Neural progenitor cell (in vitro differentiated cells): Measurements from ENCODE around the gene SLC6A5. TPM values are rescaled to one million over a fixed set of nuclear protein-coding genes. Genes with fewer than 3 reads are reported as not detected.
"Not testable (repeated sequence)": the region's sequence is repeated elsewhere in the genome, so short reads cannot be mapped to it uniquely, and the experiment has no call there.

ENCODE experiments used
- DNase-seq: peaks from one replicate; pipeline ENCODE4 v3.0.0-alpha.2; 2016; ENCODE audit warnings: low spot score
- H2AFZ ChIP-seq: fragments of 200-600 bp; sonication (generic); replicated peaks from 2 replicates; pipeline ENCODE4 v1.6.1; 2016; ENCODE audit warnings: antibody characterized with exemption
- H3F3A ChIP-seq: fragments of 200-600 bp; sonication (generic); 2 replicates; pipeline ENCODE4 v1.6.1; 2016; ENCODE audit warnings: antibody characterized with exemption, low read depth
- H3K27ac ChIP-seq: fragments of 200-600 bp; sonication (generic); 2 replicates; pipeline ENCODE4 v1.5.1; 2016; ENCODE audit warnings: mild to moderate bottlenecking
- H3K27me3 ChIP-seq: fragments of 200-600 bp; sonication (generic); 2 replicates; pipeline ENCODE4 v1.6.1; 2016; ENCODE audit warnings: mild to moderate bottlenecking, moderate library complexity
- H3K36me3 ChIP-seq: fragments of 200-600 bp; sonication (generic); 2 replicates; pipeline ENCODE4 v1.5.1; 2016
- H3K4me1 ChIP-seq: fragments of 200-600 bp; sonication (generic); 2 replicates; pipeline ENCODE4 v1.6.1; 2016; ENCODE audit warnings: mixed run types
- H3K4me2 ChIP-seq: fragments of 200-600 bp; sonication (generic); 2 replicates; pipeline ENCODE4 v1.6.1; 2016
- H3K4me3 ChIP-seq: fragments of 200-600 bp; sonication (generic); 2 replicates; pipeline ENCODE4 v1.5.1; 2016
- H3K79me2 ChIP-seq: fragments of 200-600 bp; sonication (generic); 2 replicates; pipeline ENCODE4 v1.6.1; 2016; ENCODE audit warnings: low read depth
- H3K9ac ChIP-seq: fragments of 200-600 bp; sonication (generic); 2 replicates; pipeline ENCODE4 v1.6.1; 2016
- H3K9me3 ChIP-seq: fragments of 200-600 bp; sonication (generic); 2 replicates; pipeline ENCODE4 v1.5.1; 2016; ENCODE audit warnings: low read depth
- H4K20me1 ChIP-seq: fragments of 200-600 bp; sonication (generic); 2 replicates; pipeline ENCODE4 v1.6.1; 2016; ENCODE audit warnings: low read depth
- H3K27ac Mint-ChIP-seq: 3 replicates; pipeline ENCODE4 v1.8.0; 2021; ENCODE audit warnings: mixed read lengths
- H3K27me3 Mint-ChIP-seq: 2 replicates; pipeline ENCODE4 v1.8.0; 2022; ENCODE audit warnings: low read depth, mild to moderate bottlenecking, inconsistent platforms, moderate library complexity, mixed read lengths; ENCODE audit not compliant: insufficient read depth
- H3K36me3 Mint-ChIP-seq: 3 replicates; pipeline ENCODE4 v1.8.0; 2021; ENCODE audit warnings: mixed read lengths
- H3K4me1 Mint-ChIP-seq: 3 replicates; pipeline ENCODE4 v1.8.0; 2021; ENCODE audit warnings: mixed read lengths
- H3K4me3 Mint-ChIP-seq: 3 replicates; pipeline ENCODE4 v1.8.0; 2021; ENCODE audit warnings: mild to moderate bottlenecking, moderate library complexity, mixed read lengths
- H3K9me3 Mint-ChIP-seq: 3 replicates; pipeline ENCODE4 v1.8.0; 2020; ENCODE audit warnings: mixed read lengths
- EZH2 ChIP-seq: fragments of 200-600 bp; sonication (generic); IDR thresholded peaks from 2 replicates; pipeline ENCODE4 v1.6.1; 2017; ENCODE audit warnings: antibody characterized with exemption, mild to moderate bottlenecking, moderate library complexity
- EZH2phosphoT487 ChIP-seq: fragments of 200-600 bp; sonication (generic); IDR thresholded peaks from 2 replicates; pipeline ENCODE4 v1.6.1; 2017; ENCODE audit warnings: antibody characterized with exemption
- total RNA-seq: library from RNA; depleted of rRNA; stranded (reverse); fragments of >200 nt; gene quantifications from 2 replicates; pipeline ENCODE4 v1.2.3, GENCODE V29; 2015; ENCODE audit warnings: low replicate concordance
- TF ChIP-seq, protein P1 (sequence below): fragments of 200-600 bp; sonication (generic); IDR thresholded peaks from 2 replicates; pipeline ENCODE4 v1.5.1; 2017; ENCODE audit warnings: antibody characterized with exemption, mild to moderate bottlenecking

The SLC6A5 gene
- total RNA-seq = not detected in 2 replicates

DNA sequence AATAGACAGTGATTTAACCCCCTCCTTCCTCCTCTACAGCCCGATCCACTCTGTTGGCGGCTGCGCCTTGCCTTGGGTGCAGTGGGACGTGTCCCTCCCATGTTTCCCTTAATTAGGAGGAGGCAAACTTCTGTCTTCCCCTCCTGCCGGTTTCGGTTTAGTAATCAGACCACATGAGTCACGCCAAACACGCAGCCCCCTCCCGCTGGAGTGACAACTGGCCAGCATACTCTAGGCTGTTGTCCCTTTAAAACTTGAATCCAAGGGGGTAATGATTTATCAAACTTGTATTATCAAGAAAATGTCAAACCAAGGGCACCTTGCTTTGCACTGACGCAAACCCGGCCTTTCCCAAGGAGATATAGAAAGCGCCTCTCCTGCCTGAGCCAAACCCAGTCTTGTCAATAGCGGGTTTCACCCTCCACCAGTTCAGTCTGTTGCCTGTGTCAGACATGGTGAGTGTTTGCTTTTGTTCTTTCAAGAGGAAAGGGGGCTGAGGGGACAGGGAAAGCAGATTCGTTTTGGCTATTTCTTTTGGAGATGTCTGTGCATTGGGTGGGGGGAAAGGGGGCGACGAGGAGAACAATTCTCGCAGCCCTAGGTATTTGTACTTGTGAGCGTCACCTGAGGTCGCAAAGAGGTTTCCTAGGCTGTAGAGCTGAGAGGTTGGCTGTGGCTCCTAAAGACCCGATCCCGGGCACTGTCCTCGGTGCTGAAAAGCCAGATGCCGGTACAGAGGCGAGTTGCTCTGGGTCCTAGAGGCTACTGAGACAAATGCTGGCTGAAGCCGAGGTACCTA lies at the start of gene SLC6A5:
Gene SLC6A5, plus strand, starts transcription at position 388 of the 799 bp plus-strand sequence. Its CDS starts 65 bp downstream, at position 453.
- peaks cover 100% of the 10 kb centered on the region for H3K27me3 ChIP-seq
- H3K4me3 Mint-ChIP-seq = peak within 1 kb of the TSS; percentile 42
- H2AFZ ChIP-seq = no peak within 1 kb of the TSS
- peaks cover 10% of the 10 kb centered on the region for H3K9me3 Mint-ChIP-seq
- H3K9me3 ChIP-seq = no peaks in the 10 kb centered on the region
- peak; percentile 94 for DNase-seq
- H3K27me3 Mint-ChIP-seq = peaks cover 78% of the 10 kb centered on the region
- H3K4me1 Mint-ChIP-seq = peaks cover 24% of the 10 kb centered on the region
- peak within 1 kb of the TSS; percentile 19 for H3K4me3 ChIP-seq
- H3K36me3 ChIP-seq = no peaks in the 10 kb centered on the region
- TF ChIP-seq, protein P1, sequence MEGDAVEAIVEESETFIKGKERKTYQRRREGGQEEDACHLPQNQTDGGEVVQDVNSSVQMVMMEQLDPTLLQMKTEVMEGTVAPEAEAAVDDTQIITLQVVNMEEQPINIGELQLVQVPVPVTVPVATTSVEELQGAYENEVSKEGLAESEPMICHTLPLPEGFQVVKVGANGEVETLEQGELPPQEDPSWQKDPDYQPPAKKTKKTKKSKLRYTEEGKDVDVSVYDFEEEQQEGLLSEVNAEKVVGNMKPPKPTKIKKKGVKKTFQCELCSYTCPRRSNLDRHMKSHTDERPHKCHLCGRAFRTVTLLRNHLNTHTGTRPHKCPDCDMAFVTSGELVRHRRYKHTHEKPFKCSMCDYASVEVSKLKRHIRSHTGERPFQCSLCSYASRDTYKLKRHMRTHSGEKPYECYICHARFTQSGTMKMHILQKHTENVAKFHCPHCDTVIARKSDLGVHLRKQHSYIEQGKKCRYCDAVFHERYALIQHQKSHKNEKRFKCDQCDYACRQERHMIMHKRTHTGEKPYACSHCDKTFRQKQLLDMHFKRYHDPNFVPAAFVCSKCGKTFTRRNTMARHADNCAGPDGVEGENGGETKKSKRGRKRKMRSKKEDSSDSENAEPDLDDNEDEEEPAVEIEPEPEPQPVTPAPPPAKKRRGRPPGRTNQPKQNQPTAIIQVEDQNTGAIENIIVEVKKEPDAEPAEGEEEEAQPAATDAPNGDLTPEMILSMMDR = no peak
- TF ChIP-seq EZH2phosphoT487 (peak; percentile 9), EZH2 (peak; percentile 78)
- H3K4me2 ChIP-seq = no peak within 1 kb of the TSS
- no peaks in the 10 kb centered on the region for H3K36me3 Mint-ChIP-seq
- H3K79me2 ChIP-seq = no peaks in the 10 kb centered on the region
- H3K4me1 ChIP-seq = peaks cover 15% of the 10 kb centered on the region
- peaks cover 24% of the 10 kb centered on the region for H3F3A ChIP-seq
- H4K20me1 ChIP-seq = peaks cover 67% of the 10 kb centered on the region
- no peak within 1 kb of the TSS for H3K27ac ChIP-seq
- H3K9ac ChIP-seq = no peak within 1 kb of the TSS
- no peak within 1 kb of the TSS for H3K27ac Mint-ChIP-seq

DNA sequence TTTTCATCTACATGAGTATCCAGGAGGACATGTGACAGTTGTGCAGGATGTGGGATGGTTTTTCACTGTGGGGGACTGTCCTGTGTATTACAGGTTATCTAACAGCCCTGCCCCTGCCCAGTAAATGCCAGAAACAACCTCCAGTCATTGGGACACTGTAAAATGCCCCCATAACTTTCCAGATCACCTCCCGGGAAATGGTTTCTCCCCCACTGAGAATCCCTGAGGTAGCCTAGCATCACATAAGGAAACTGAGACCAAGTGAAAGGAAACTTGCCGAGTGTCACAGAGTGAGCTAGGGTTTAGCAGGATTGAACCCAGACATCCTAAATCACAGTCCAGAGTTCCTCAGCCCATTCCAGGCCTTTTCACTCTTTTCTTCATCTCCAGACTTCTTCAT lies 48.3 kb upstream of the SLC6A5 start:
- no peak overlapping the region for H3K27ac Mint-ChIP-seq
- no peaks in the 10 kb centered on the region for H3K9me3 ChIP-seq

DNA sequence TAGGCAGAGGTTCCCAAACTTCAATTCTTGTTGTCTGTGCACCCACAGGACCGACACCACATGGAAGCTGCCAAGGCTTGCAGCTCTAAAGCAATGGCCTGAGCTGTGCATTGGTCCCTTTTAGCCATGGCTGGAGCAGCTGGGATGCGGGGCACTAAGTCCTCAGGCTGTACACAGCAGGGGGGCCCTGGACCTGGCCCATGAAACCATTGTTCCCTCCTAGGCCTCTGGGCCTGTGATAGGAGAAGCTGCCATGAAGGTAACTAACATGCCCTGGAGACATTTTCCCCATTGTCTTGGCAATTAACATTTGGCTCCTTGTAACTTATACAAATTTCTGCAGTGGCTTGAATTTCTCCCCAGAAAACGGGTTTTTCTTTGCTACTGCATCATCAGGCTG lies 43.6 kb upstream of the SLC6A5 start:
- Histone ChIP-seq H3K27me3 (peaks cover 4% of the 10 kb centered on the region), H4K20me1 (no peaks in the 10 kb centered on the region), H3K27ac (no peak overlapping the region), H2AFZ (no peak overlapping the region), H3F3A (no peaks in the 10 kb centered on the region), H3K4me3 (no peak overlapping the region), H3K4me2 (no peak overlapping the region), H3K9ac (no peak overlapping the region), H3K9me3 (no peaks in the 10 kb centered on the region), H3K4me1 (no peaks in the 10 kb centered on the region), H3K79me2 (no peaks in the 10 kb centered on the region), H3K36me3 (no peaks in the 10 kb centered on the region)
- Mint-ChIP-seq H3K27ac (no peak overlapping the region), H3K4me3 (no peak overlapping the region), H3K36me3 (no peaks in the 10 kb centered on the region), H3K27me3 (peaks cover 6% of the 10 kb centered on the region), H3K9me3 (peaks cover 6% of the 10 kb centered on the region), H3K4me1 (no peaks in the 10 kb centered on the region)
- TF ChIP-seq EZH2phosphoT487 (no peak), EZH2 (no peak)
- TF ChIP-seq, protein P1 = no peak
- DNase-seq = no peak

More for the DNA sequence above, 48.3 kb upstream of the SLC6A5 start:
- Histone ChIP-seq H3K79me2 (no peaks in the 10 kb centered on the region), H3K36me3 (no peaks in the 10 kb centered on the region), H3K4me1 (no peaks in the 10 kb centered on the region), H3K4me3 (no peak overlapping the region), H3K4me2 (no peak overlapping the region), H3F3A (no peaks in the 10 kb centered on the region), H3K9ac (no peak overlapping the region), H3K27me3 (peaks cover 9% of the 10 kb centered on the region), H3K27ac (no peak overlapping the region), H2AFZ (no peak overlapping the region), H4K20me1 (no peaks in the 10 kb centered on the region)
- H3K9me3 Mint-ChIP-seq = peaks cover 4% of the 10 kb centered on the region
- H3K27me3 Mint-ChIP-seq = peaks cover 15% of the 10 kb centered on the region
- TF ChIP-seq EZH2 (no peak), EZH2phosphoT487 (no peak)
- TF ChIP-seq, protein P1 = no peak
- no peak for DNase-seq
- no peak overlapping the region for H3K4me3 Mint-ChIP-seq
- no peaks in the 10 kb centered on the region for H3K36me3 Mint-ChIP-seq
- H3K4me1 Mint-ChIP-seq = no peaks in the 10 kb centered on the region

DNA sequence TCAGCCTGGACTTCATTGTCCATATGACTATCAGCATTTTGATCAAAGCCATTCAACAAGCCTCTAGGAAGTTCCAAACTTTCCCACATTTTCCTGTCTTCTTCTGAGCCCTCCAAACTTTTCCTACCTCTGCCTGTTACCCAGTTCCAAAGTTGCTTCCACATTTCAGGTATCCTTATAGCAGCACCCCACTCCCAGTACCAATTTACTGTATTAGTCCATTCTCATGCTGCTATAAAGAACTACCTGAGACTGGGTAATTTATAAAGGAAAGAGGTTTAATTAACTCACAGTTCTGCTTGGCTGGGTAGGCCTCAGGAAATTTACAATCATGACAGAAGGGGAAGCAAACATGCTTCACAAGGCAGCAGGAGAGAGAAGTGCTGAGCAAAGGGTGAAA lies 43.0 kb upstream of the SLC6A5 start:
- H3K27me3 Mint-ChIP-seq, H3K4me2 ChIP-seq, H3K27me3 ChIP-seq, H3K9me3 ChIP-seq, H3F3A ChIP-seq, H3K9ac ChIP-seq, H3K9me3 Mint-ChIP-seq, H3K4me1 Mint-ChIP-seq, H3K27ac Mint-ChIP-seq, H2AFZ ChIP-seq, H3K27ac ChIP-seq, H3K36me3 ChIP-seq, DNase-seq, H3K4me3 ChIP-seq, H3K4me1 ChIP-seq, H3K36me3 Mint-ChIP-seq, H3K4me3 Mint-ChIP-seq, H4K20me1 ChIP-seq, H3K79me2 ChIP-seq: not testable (repeated sequence)
